ENCODE results near the gene LRP1-AS. TPM values are rescaled to one million over a fixed set of nuclear protein-coding genes. Genes with fewer than 3 reads are reported as not detected.

LRP1-AS gene
- total and polyA plus RNA-seq, 10 of the 15 experiments (the other 5 are each of a cell fraction or from before 2014, with no cell fraction given): not detected

- TF ChIP-seq, protein P1, sequence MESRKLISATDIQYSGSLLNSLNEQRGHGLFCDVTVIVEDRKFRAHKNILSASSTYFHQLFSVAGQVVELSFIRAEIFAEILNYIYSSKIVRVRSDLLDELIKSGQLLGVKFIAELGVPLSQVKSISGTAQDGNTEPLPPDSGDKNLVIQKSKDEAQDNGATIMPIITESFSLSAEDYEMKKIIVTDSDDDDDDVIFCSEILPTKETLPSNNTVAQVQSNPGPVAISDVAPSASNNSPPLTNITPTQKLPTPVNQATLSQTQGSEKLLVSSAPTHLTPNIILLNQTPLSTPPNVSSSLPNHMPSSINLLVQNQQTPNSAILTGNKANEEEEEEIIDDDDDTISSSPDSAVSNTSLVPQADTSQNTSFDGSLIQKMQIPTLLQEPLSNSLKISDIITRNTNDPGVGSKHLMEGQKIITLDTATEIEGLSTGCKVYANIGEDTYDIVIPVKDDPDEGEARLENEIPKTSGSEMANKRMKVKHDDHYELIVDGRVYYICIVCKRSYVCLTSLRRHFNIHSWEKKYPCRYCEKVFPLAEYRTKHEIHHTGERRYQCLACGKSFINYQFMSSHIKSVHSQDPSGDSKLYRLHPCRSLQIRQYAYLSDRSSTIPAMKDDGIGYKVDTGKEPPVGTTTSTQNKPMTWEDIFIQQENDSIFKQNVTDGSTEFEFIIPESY (IDR thresholded peaks at IDR 0.05): no peak
- TF ChIP-seq, protein P2, sequence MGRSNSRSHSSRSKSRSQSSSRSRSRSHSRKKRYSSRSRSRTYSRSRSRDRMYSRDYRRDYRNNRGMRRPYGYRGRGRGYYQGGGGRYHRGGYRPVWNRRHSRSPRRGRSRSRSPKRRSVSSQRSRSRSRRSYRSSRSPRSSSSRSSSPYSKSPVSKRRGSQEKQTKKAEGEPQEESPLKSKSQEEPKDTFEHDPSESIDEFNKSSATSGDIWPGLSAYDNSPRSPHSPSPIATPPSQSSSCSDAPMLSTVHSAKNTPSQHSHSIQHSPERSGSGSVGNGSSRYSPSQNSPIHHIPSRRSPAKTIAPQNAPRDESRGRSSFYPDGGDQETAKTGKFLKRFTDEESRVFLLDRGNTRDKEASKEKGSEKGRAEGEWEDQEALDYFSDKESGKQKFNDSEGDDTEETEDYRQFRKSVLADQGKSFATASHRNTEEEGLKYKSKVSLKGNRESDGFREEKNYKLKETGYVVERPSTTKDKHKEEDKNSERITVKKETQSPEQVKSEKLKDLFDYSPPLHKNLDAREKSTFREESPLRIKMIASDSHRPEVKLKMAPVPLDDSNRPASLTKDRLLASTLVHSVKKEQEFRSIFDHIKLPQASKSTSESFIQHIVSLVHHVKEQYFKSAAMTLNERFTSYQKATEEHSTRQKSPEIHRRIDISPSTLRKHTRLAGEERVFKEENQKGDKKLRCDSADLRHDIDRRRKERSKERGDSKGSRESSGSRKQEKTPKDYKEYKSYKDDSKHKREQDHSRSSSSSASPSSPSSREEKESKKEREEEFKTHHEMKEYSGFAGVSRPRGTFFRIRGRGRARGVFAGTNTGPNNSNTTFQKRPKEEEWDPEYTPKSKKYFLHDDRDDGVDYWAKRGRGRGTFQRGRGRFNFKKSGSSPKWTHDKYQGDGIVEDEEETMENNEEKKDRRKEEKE (IDR thresholded peaks at IDR 0.05): no peak
- no peak for TF ChIP-seq ZNF274 (IDR thresholded peaks at IDR 0.05; ENCODE audit: insufficient read depth, insufficient read length)
- TF ChIP-seq STAT3 (IDR thresholded peaks at IDR 0.05; ENCODE audit: low read depth, low read length): no peak
- TF ChIP-seq TCF3 (IDR thresholded peaks at IDR 0.05; ENCODE audit: borderline replicate concordance, insufficient read depth, low read depth, low read length): peak; percentile 54; the same call in 1 of the 2 replicates
- no peak for TF ChIP-seq CHD4 (IDR thresholded peaks at IDR 0.05)
- no peak for TF ChIP-seq ELK1 (IDR thresholded peaks at IDR 0.05; ENCODE audit: low read depth, low read length)
- TF ChIP-seq YY1 (IDR thresholded peaks at IDR 0.05; ENCODE audit: low read depth, low read length): no peak
- no peak for TF ChIP-seq HDAC6 (IDR thresholded peaks at IDR 0.05; ENCODE audit: unreplicated experiment)
- TF ChIP-seq PAX8 (IDR thresholded peaks at IDR 0.05): no peak
- no peak for TF ChIP-seq POLR2A (IDR thresholded peaks at IDR 0.05; ENCODE audit: low read depth, low read length)
- TF ChIP-seq ZBTB11 (CRISPR knock-in tag; IDR thresholded peaks at IDR 0.05): no peak
- no peak for TF ChIP-seq BRCA1 (IDR thresholded peaks at IDR 0.05; ENCODE audit: low read depth, low read length)
- TF ChIP-seq, protein P3, sequence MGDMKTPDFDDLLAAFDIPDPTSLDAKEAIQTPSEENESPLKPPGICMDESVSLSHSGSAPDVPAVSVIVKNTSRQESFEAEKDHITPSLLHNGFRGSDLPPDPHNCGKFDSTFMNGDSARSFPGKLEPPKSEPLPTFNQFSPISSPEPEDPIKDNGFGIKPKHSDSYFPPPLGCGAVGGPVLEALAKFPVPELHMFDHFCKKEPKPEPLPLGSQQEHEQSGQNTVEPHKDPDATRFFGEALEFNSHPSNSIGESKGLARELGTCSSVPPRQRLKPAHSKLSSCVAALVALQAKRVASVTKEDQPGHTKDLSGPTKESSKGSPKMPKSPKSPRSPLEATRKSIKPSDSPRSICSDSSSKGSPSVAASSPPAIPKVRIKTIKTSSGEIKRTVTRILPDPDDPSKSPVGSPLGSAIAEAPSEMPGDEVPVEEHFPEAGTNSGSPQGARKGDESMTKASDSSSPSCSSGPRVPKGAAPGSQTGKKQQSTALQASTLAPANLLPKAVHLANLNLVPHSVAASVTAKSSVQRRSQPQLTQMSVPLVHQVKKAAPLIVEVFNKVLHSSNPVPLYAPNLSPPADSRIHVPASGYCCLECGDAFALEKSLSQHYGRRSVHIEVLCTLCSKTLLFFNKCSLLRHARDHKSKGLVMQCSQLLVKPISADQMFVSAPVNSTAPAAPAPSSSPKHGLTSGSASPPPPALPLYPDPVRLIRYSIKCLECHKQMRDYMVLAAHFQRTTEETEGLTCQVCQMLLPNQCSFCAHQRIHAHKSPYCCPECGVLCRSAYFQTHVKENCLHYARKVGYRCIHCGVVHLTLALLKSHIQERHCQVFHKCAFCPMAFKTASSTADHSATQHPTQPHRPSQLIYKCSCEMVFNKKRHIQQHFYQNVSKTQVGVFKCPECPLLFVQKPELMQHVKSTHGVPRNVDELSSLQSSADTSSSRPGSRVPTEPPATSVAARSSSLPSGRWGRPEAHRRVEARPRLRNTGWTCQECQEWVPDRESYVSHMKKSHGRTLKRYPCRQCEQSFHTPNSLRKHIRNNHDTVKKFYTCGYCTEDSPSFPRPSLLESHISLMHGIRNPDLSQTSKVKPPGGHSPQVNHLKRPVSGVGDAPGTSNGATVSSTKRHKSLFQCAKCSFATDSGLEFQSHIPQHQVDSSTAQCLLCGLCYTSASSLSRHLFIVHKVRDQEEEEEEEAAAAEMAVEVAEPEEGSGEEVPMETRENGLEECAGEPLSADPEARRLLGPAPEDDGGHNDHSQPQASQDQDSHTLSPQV (IDR thresholded peaks at IDR 0.05): no peak
- no peak for TF ChIP-seq CHD2 (IDR thresholded peaks at IDR 0.05; ENCODE audit: borderline replicate concordance, low read depth, low read length)
- TF ChIP-seq SIX5 (IDR thresholded peaks at IDR 0.05; ENCODE audit: low read depth, low read length, severe bottlenecking): no peak
- TF ChIP-seq POU2F2 (IDR thresholded peaks at IDR 0.05; ENCODE audit: borderline replicate concordance, low read depth, low read length): 0 out of 3 replicates have a peak, but pooled peaks have one; percentile 13
- TF ChIP-seq SP1 (IDR thresholded peaks at IDR 0.05; ENCODE audit: low read depth, low read length): no peak
Measured at GRCh38 chr12:57118711-57119271, 28.6 kb downstream of the LRP1-AS start (continued).

Measured in GM12878 (cell line).